HG03457 (cell line): Measurements from ENCODE around the gene WWTR1.

Experiments
- ATAC-seq: cut with Tn5 transposase; IDR thresholded peaks from one replicate; pipeline ENCODE4 v1.9.1; 2021; ENCODE audit warnings: moderate number of reproducible peaks; ENCODE audit not compliant: unreplicated experiment

WWTR1 gene

DNA sequence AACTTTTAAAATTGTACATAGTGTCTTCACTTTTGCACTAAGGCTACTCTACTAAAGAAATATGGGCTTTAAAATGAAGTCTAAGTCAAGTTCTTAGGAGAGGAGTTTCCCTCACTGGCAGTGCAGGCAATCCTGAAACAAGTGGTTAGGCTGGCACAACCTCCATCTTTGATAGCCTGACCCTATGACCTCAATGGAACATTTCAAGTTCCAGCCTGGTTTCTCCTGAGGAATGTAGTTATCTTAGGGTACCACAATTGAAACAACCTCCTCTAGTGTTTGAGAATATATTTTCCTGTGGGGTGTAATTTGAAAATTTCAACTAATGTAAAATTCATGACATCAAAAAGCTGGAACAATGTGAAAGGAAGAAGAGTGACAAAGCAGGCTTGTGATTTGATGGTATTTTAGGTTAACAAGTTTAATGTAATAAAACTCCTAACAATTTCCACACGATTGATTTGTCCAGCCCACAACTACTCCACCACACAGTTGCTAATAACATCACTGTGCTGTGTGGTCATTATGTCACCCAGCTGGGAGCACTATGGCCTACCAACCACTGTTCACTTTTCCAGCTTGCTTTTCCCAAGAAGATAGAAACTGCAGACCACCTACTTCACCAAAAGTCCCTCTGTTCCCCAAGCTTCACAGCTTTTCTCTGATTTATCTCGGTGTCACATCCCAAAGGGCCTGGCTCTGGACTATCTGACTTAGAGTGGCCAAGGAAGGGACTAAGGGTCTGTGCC, 1.8 kb downstream of the WWTR1 start:
- ATAC-seq, result no peak

- no peak for ATAC-seq
Measured at GRCh38 chr3:149654188-149654601, 3.6 kb downstream of the WWTR1 start.

- no peak for ATAC-seq
Measured at GRCh38 chr3:149653564-149653963, 4.3 kb downstream of the WWTR1 start.

- ATAC-seq, result no peak
Measured at GRCh38 chr3:149653136-149653535, 4.7 kb downstream of the WWTR1 start.

DNA sequence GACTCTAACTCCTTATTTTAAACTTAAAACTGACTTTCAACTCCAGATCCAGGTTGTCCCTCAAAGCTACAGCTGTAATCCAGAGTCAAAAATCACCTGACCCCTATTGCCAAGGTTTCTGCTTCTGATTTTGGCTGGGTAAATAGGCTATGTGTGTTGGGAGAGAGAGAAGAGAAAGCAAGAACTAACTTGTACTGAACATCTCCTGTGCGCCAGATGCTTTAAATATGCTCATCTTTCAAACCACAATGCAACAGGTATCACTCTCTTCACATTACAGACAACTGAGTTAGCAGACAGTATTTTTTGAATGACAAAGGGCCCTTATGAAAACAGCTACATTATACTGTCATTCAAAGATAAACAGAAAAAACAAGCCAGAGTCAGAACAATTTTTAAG, 7.0 kb downstream of the WWTR1 start:
- ATAC-seq, result no peak

DNA sequence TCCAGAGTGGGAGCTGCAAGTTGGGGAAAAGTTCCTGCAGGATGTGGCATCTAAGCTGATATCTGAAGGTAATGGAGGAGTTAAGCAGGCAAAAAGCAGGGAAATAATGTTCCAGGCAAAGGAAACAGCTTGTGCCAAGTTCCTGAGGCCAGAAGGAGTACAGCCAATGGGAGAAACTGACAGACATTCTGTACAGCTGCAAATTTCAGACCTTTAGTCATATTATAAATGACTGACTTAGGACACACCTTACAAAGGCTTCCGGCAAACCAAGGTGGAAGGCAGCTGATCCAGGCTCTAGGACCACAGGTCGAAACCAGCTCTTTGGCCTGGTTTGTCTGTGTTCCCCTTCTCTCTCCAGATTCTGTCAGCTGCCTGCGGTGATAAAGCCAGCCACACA, 9.3 kb downstream of the WWTR1 start:
- no peak for ATAC-seq

DNA sequence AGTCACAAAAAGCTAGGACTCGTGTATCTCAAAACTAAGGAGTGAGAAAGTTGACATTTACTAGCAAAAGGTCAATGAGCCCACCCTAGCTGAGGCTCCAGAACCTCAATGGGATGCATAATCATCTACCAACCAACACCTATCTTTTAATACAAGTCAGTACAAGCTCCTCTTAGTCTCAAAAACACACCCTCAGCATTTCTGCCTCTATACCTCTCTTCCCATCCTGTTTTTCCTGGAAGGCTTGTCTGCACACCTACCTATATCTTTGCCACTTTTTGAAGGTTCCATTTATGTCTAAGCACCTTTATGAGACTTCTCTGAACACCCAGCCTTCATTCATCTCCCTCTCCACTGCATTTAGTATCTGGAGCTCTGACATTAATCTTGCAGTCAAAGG, 10.0 kb downstream of the WWTR1 start:
- ATAC-seq, result no peak

GRCh38 chr3:149647285-149647684, 10.5 kb downstream of the WWTR1 start:
- ATAC-seq, result no peak

- no peak for ATAC-seq
Measured at GRCh38 chr3:149646181-149646766, 11.6 kb downstream of the WWTR1 start.

DNA sequence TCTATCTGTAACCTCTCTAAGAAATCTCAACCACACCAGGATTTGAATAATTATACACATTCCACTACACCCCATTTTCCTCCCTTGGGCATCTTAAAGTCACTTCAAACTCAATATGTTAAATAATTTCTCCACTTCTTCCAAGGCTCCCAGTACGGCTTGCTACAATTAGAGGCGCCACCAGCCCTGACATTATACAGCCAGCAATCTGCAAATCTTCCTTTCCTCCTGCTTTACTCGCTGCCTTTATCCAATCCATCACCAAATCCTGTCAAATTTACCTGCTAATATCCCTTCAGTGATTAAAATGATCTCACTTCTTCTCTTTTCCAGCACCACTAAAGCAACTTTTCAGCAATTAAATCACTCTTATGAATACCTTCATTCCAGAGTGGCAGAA, 13.9 kb downstream of the WWTR1 start:
- ATAC-seq, result no peak

DNA sequence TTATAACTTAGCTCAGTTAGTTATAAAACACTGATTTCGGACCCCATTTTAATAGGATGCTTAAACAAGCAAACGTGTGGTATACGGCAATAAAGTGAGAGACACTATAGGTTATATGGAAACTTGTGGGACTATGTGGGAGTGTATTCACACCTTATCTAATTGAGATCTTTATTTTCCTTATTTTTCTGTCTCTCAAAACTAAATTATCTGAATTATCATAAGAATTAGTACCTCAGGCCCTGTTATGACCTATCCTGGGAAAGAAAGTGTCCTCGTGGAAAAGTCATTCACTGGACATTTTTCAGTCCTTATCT, 14.4 kb downstream of the WWTR1 start:
- ATAC-seq, result no peak

DNA sequence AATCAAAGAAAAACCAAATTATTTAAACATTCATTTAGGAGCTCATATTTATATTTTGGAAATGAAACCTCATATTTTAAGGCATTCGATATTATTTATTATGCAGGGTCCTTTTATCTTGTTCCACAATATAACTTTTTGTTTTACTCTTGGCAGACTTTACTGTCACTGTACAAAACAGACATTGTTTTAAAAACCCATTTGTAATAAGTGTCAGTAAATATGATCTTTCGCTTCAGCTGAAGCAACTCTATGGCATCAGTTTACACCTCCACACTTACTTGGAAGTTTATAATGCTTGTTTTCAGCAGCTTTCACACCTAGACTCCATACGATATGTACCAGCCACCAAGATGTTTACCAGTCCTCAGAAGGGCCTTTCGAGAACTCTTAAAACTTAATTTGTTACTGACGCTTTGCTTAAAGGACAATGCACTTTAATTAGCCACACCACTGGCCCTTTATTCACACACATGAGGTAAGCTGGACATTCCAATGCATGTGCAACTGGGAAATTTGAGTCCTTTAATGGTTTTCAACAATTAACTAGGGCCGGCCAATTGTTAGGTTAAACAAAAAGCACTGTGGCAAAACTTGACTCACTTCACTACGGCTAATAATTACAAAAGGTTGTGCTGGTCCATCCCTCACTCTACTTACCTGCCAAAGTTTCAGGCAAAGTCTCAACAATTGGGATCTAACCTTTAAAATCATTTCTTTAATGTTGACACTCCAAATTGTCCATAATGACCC, 16.7 kb downstream of the WWTR1 start:
- ATAC-seq, result no peak

- ATAC-seq, result no peak
Measured at GRCh38 chr3:149639093-149639486, 18.7 kb downstream of the WWTR1 start.

- ATAC-seq, result no peak
Measured at GRCh38 chr3:149638228-149639092, 19.4 kb downstream of the WWTR1 start.

- no peak for ATAC-seq
Measured at GRCh38 chr3:149635396-149635795, 22.4 kb downstream of the WWTR1 start.

DNA sequence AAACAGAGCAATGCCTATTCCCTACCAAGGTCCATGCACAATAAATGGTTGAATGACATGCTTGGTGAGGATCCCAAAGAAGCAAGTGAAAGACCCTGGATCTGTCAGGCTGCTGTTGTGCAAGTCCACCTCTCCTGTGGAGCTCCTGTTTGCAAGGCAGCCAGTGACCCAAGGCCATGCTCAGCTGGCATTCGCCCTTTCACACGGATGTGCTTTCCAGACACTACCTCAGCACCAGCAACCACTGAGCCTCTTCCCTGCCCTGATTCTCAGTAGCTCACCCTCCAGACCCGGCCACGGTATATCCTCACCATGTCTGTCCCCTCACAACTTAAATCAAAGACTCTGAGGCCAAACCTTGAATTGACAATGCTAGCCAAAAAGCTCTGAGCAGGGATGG, 23.3 kb downstream of the WWTR1 start:
- ATAC-seq, result no peak

- no peak for ATAC-seq
Measured at GRCh38 chr3:149634072-149634471, 23.8 kb downstream of the WWTR1 start.

- no peak for ATAC-seq
Measured at GRCh38 chr3:149632225-149632624, 25.6 kb downstream of the WWTR1 start.

- ATAC-seq, result no peak
Measured at GRCh38 chr3:149630806-149631205, 27.0 kb downstream of the WWTR1 start.

DNA sequence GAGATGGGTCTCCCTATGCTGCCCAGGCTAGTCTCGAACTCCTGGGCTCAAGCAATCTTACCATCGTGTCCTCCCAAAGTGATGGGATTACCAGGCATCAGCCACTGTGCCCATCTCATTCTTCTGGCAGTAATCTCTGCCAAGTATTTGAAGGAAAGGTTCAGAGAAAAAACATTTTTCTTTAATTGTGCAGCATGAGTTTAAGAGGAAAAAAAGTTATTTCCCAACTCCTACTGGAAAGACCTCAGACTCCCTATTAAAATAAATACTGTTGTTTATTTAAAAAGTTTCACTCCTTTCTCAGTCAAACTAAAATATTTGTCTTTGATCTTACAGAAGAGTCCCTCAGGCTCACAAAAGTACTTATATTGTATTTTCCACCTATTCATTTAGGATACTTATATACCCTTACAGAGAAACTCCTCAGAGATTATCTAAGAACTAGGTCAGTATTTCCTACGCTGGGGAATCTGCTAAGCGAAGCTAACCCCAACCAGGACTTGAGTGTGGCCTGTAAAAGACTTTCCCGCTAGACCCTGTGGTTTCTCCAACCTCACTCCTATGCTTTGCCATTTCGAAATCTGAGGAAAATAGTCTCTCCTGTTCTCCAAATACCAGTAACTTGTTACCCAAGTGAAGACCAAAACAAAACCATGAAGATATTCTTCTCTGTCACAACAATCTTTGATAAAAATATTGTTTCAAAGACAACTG, 28.7 kb downstream of the WWTR1 start:
- no peak for ATAC-seq

DNA sequence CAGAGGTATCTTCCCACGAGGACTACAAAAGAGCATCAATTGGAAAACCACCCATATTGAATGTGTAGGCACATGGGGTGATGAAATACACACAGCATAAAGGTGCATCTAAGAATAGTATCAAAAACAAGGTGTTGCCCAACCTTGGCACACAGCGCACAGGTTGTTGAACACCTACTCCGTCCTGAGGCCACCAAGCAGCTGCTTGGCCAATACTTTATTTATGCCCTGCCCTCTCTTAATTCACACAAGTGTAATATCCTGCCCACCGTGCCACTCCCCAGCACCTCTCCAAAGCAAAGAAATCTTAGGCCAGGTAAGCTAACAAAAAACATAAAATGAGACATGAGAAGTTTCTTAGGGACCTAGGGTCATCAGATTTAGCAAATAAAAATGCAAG, 31.2 kb downstream of the WWTR1 start:
- no peak for ATAC-seq
